DND-41 (cell line): ENCODE results near the gene ATP5PO.

ENCODE experiments used
- EZH2 ChIP-seq: IDR thresholded peaks from 3 replicates; pipeline ENCODE4 v1.6.1; 2012; ENCODE audit warnings: borderline replicate concordance, low read depth, mild to moderate bottlenecking, moderate library complexity, low read length, inconsistent platforms; ENCODE audit not compliant: severe bottlenecking
- TF ChIP-seq, protein P1 (sequence below): IDR thresholded peaks from 2 replicates; pipeline ENCODE4 v1.5.1; 2012; ENCODE audit warnings: borderline replicate concordance, low read length, moderate library complexity, mild to moderate bottlenecking; ENCODE audit not compliant: poor library complexity, severe bottlenecking; ENCODE audit errors: extremely low read depth

DNA sequence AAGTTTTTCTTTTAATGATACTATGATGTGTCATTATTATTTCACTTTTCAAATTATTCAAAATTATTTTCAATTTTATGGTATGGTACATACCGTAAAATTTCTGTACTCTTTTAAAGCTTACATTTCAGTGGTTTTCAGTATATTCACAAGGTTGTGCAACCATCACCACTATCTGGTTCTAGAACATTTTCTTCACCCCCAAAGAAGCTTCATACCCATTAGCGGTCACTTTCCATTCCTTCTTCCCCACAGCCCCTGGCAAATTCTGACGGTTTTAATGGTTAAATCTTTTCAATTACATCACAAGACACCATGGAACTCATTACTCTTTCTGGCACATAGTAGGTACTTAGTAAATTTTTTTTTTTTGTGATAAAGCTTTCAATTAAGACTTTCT lies 22.8 kb upstream of the ATP5PO start:
- TF ChIP-seq, protein P1, sequence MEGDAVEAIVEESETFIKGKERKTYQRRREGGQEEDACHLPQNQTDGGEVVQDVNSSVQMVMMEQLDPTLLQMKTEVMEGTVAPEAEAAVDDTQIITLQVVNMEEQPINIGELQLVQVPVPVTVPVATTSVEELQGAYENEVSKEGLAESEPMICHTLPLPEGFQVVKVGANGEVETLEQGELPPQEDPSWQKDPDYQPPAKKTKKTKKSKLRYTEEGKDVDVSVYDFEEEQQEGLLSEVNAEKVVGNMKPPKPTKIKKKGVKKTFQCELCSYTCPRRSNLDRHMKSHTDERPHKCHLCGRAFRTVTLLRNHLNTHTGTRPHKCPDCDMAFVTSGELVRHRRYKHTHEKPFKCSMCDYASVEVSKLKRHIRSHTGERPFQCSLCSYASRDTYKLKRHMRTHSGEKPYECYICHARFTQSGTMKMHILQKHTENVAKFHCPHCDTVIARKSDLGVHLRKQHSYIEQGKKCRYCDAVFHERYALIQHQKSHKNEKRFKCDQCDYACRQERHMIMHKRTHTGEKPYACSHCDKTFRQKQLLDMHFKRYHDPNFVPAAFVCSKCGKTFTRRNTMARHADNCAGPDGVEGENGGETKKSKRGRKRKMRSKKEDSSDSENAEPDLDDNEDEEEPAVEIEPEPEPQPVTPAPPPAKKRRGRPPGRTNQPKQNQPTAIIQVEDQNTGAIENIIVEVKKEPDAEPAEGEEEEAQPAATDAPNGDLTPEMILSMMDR = no peak
- TF ChIP-seq EZH2 = no peak
